ENCODE data around the gene KCNQ5. TPM values are rescaled to one million over a fixed set of nuclear protein-coding genes. Genes with fewer than 3 reads are reported as not detected.

Gene KCNQ5
- total and polyA plus RNA-seq, 2 of the 8 experiments (the other 6 are each of a cell fraction or from before 2014, with no cell fraction given) = 0.83 to 1.2 TPM

DNA sequence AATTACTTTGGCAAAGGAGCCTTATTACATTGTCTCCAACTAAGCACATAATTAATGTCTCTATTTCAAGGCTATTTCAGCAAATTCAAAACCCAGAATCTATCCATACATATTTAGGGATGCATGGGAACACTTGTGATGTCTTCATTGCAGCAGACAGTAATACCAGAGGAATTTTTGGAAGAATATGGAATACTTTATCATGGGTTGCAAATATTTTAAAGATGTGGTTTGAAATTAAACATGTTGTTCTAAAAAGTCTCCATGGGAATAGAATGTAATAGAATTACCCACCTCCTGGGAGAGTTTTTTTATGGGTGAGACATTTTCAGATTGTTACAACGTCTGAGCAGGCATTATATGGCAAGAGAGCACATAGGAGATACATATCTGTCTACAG, 170.8 kb downstream of the KCNQ5 start:
- Histone ChIP-seq H3K4ac (replicated peaks; ENCODE audit: insufficient read length, low read depth, low read length) (no peak overlapping the region), H3K36me3 (ENCODE audit: control insufficient read depth in 2 of 4, insufficient read depth in 4 of 4, low read length in 3 of 4) (no peaks in the 10 kb centered on the region), H4K20me1 (replicated peaks in 1 of 2; ENCODE audit: control insufficient read depth in 1 of 2, insufficient read depth in 2 of 2, low read length in 2 of 2) (peaks cover 0 to 1% of the 10 kb centered on the region in 2 experiments), H3K79me1 (ENCODE audit: low read depth, low read length) (no peaks in the 10 kb centered on the region), H3K9me3 (ENCODE audit: insufficient read depth in 2 of 2, low read depth in 1 of 2, low read length in 1 of 2) (no peaks in the 10 kb centered on the region), H3K23ac (ENCODE audit: insufficient read length) (no peak overlapping the region), H3K4me1 (replicated peaks in 1 of 4; ENCODE audit: control insufficient read depth in 3 of 4, insufficient read depth in 4 of 4, low read length in 3 of 4) (peaks cover 0 to 1% (median 0%) of the 10 kb centered on the region in 4 experiments; a peak in 1 of 7 replicates), H2BK20ac (ENCODE audit: low read length) (no peak overlapping the region), H3K9ac (replicated peaks in 1 of 4; ENCODE audit: extremely low read depth in 1 of 4, low read depth in 3 of 4, low read length in 3 of 4) (no peak overlapping the region), H2BK120ac (replicated peaks; ENCODE audit: low read depth, low read length) (no peak overlapping the region), H3K14ac (ENCODE audit: insufficient read length) (no peak overlapping the region), H3K18ac (ENCODE audit: extremely low read depth, low read length) (no peak overlapping the region), H4K5ac (ENCODE audit: insufficient read length, low read depth, low read length) (no peak overlapping the region), H2BK12ac (ENCODE audit: low read depth, low read length) (no peak overlapping the region), H3K4me2 (ENCODE audit: insufficient read depth in 1 of 2, low read depth in 2 of 2, low read length in 2 of 2) (no peak overlapping the region), H4K8ac (ENCODE audit: extremely low read depth, insufficient read depth, low read length) (no peak overlapping the region), H3K4me3 (ENCODE audit: extremely low read depth in 1 of 4, insufficient read depth in 2 of 4, low read depth in 3 of 4, low read length in 4 of 4) (no peak overlapping the region), H3K23me2 (ENCODE audit: low read depth, low read length) (no peaks in the 10 kb centered on the region), H4K91ac (replicated peaks; ENCODE audit: insufficient read length, low read length) (no peak overlapping the region), H3K56ac (replicated peaks; ENCODE audit: insufficient read length, low read depth, low read length) (no peak overlapping the region), H2AFZ (ENCODE audit: low read length) (no peak overlapping the region), H2BK15ac (ENCODE audit: low read length) (no peak overlapping the region), H2BK5ac (ENCODE audit: low read depth, low read length) (no peak overlapping the region), H3K27ac (ENCODE audit: low read depth, low read length) (no peak overlapping the region), H3K79me2 (ENCODE audit: control insufficient read depth in 1 of 2, insufficient read depth in 2 of 2, low read length in 2 of 2) (no peaks in the 10 kb centered on the region), H2AK5ac (ENCODE audit: low read depth, low read length) (no peak overlapping the region), H3K27me3 (replicated peaks in 1 of 4; ENCODE audit: control insufficient read depth in 3 of 4, extremely low read depth in 1 of 4, insufficient read depth in 3 of 4, low read length in 3 of 4) (no peaks in the 10 kb centered on the region)
- TF ChIP-seq RFX5 (IDR thresholded peaks at IDR 0.05; ENCODE audit: borderline replicate concordance, low read depth, low read length) (no peak), GTF2F1 (IDR thresholded peaks at IDR 0.05; ENCODE audit: borderline replicate concordance, low read depth, low read length) (no peak), CEBPB (IDR thresholded peaks at IDR 0.05; ENCODE audit: low read depth, low read length) (no peak), CTBP2 (IDR thresholded peaks at IDR 0.05; ENCODE audit: borderline replicate concordance, insufficient read depth, insufficient read length, low read length) (no peak), SAP30 (IDR thresholded peaks at IDR 0.05; ENCODE audit: insufficient read depth, insufficient replicate concordance, low read length) (no peak), SIX5 (IDR thresholded peaks at IDR 0.05; ENCODE audit: low read depth, low read length) (no peak), RAD21 (IDR thresholded peaks at IDR 0.05 in 1 of 2, conservative IDR thresholded peaks at IDR 0.05 in 1 of 2; ENCODE audit: low read depth in 2 of 2, low read length in 2 of 2) (no peak), SIRT6 (IDR thresholded peaks at IDR 0.05; ENCODE audit: low read length) (no peak), FOSL1 (IDR thresholded peaks at IDR 0.05; ENCODE audit: insufficient read depth, low read depth, low read length) (no peak), SP4 (IDR thresholded peaks at IDR 0.05; ENCODE audit: low read length) (no peak), CREB1 (IDR thresholded peaks at IDR 0.05) (no peak)
- CTCF ChIA-PET (ENCODE audit: partially characterized antibody) = interaction anchor here (1.6 to 1.7 kb wide), 2 partner anchors 8 to 176 kb away, joined by 3 to 5 read pairs; no protein-coding TSS in a partner anchor
- no peak for DNase-seq (ENCODE audit: low read depth in 1 of 2, low spot score in 2 of 2)
- no peak for FAIRE-seq
- POLR2A ChIA-PET (ENCODE audit: partially characterized antibody) = no interaction called here
- 87% methylated on average over 1 of the region's 1 CpG; no CpG with 5 or more reads in 1 of the 2 experiments for WGBS, 2 experiments (ENCODE audit: extremely low coverage in 1 of 2, insufficient coverage in 1 of 2, insufficient read length in 1 of 2, insufficient replicate concordance in 2 of 2, low coverage in 1 of 2, low lambda C conversion rate in 2 of 2, missing lambda C conversion rate in 1 of 2)

All from H1 (cell line).